Keratinocyte (primary cell): ENCODE data around the gene AIG1. TPM values are rescaled to one million over a fixed set of nuclear protein-coding genes. Genes with fewer than 3 reads are reported as not detected.
A peak's percentile ranks its signal among the peaks of the same experiment; 100 is the strongest.
"Not testable (repeated sequence)": the region's sequence is repeated elsewhere in the genome, so short reads cannot be mapped to it uniquely, and the experiment has no call there.

Source experiments
- DNase-seq: peaks from one replicate; pipeline ENCODE4 v3.0.0-alpha.2; 2011; ENCODE audit warnings: low read depth, missing footprints, low spot score
- FAIRE-seq: peaks from 2 replicates; lab custom pipeline; 2011; peaks lifted over from hg19 to GRCh38; lab: Jason Lieb, UNC
- H2AFZ ChIP-seq: 2 replicates; pipeline ENCODE4 v1.6.0; 2012; ENCODE audit warnings: low read length, control low read depth, inconsistent platforms; ENCODE audit not compliant: control insufficient read depth
- H3K27ac ChIP-seq: 2 replicates; pipeline ENCODE4 v1.5.1; 2011; ENCODE audit warnings: low read length; ENCODE audit not compliant: control insufficient read depth, insufficient read depth
- H3K27me3 ChIP-seq: 3 replicates; pipeline ENCODE4 v1.6.0; 2011; ENCODE audit warnings: low read length; ENCODE audit not compliant: control insufficient read depth, insufficient read depth; ENCODE audit errors: extremely low read depth
- H3K36me3 ChIP-seq, 2 experiments: 2 replicates in 1 of 2; 3 replicates in 1 of 2; pipeline ENCODE4 v1.5.1; 2011; ENCODE audit warnings: low read length in 2 of 2, mild to moderate bottlenecking in 1 of 2; ENCODE audit not compliant: control insufficient read depth in 2 of 2, insufficient read depth in 2 of 2; ENCODE audit errors: extremely low read depth in 1 of 2
- H3K4me1 ChIP-seq: 3 replicates; pipeline ENCODE4 v1.5.1; 2011; ENCODE audit warnings: low read length; ENCODE audit not compliant: control insufficient read depth, insufficient read depth; ENCODE audit errors: extremely low read depth
- H3K4me2 ChIP-seq: 3 replicates; pipeline ENCODE4 v1.6.0; 2011; ENCODE audit warnings: low read depth, low read length; ENCODE audit not compliant: control insufficient read depth, insufficient read depth; ENCODE audit errors: extremely low read depth
- H3K4me3 ChIP-seq, 3 experiments: fragments of 200-600 bp in 1 of 3; sonication (generic) in 1 of 3; 2 replicates in 2 of 3; 3 replicates in 1 of 3; pipeline ENCODE4 v1.5.1; 2011 to 2016; ENCODE audit warnings: low read length in 3 of 3, mild to moderate bottlenecking in 3 of 3, control low read depth in 2 of 3, inconsistent platforms in 1 of 3, low read depth in 1 of 3, mixed read lengths in 1 of 3, mixed run types in 1 of 3, moderate library complexity in 1 of 3; ENCODE audit not compliant: control insufficient read depth in 2 of 3, insufficient read depth in 2 of 3; ENCODE audit errors: extremely low read depth in 1 of 3
- H3K79me2 ChIP-seq: 2 replicates; pipeline ENCODE4 v1.6.0; 2012; ENCODE audit warnings: low read length; ENCODE audit not compliant: control insufficient read depth, insufficient read depth
- H3K9ac ChIP-seq: 3 replicates; pipeline ENCODE4 v1.6.0; 2011; ENCODE audit warnings: low read length; ENCODE audit not compliant: control insufficient read depth, insufficient read depth; ENCODE audit errors: extremely low read depth
- H3K9me1 ChIP-seq: 3 replicates; pipeline ENCODE4 v1.6.0; 2011; ENCODE audit warnings: low read length; ENCODE audit not compliant: control insufficient read depth, insufficient read depth; ENCODE audit errors: extremely low read depth
- H3K9me3 ChIP-seq: 2 replicates; pipeline ENCODE4 v1.5.1; 2012; ENCODE audit warnings: low read depth, low read length; ENCODE audit not compliant: control insufficient read depth
- H4K20me1 ChIP-seq: 3 replicates; pipeline ENCODE4 v1.6.0; 2011; ENCODE audit warnings: low read length; ENCODE audit not compliant: control insufficient read depth, insufficient read depth; ENCODE audit errors: extremely low read depth
- CTCF ChIP-seq, 3 experiments: IDR thresholded peaks in 1 of 3; conservative IDR thresholded peaks in 1 of 3; optimal IDR thresholded peaks in 1 of 3; 2 replicates in 2 of 3; 3 replicates in 1 of 3; pipeline versions ENCODE3 to v1.5.1; 2011; ENCODE audit warnings: low read length in 3 of 3, mild to moderate bottlenecking in 3 of 3, moderate library complexity in 2 of 3, control low read depth in 1 of 3, inconsistent platforms in 1 of 3; ENCODE audit not compliant: insufficient read depth in 2 of 3; ENCODE audit errors: extremely low read depth in 1 of 3
- EZH2 ChIP-seq: IDR thresholded peaks from one replicate; pipeline ENCODE4 v1.6.1; 2012; ENCODE audit warnings: inconsistent platforms, mild to moderate bottlenecking, low read length, moderate library complexity
- dilution Hi-C: fragments of 300-500 bp; cut with MboI; formaldehyde crosslinking; loops from one replicate; pipeline ENCODE4 v1.7.0; 2020; ENCODE audit warnings: low sequenced_read_pairs; ENCODE audit not compliant: extremely low pct_ligation_motif_present
- polyA plus RNA-seq, 5 experiments: library from polyadenylated mRNA; depleted of rRNA in 3 of 5; stranded (reverse) in 3 of 5; stranded (forward) in 1 of 5; unstranded in 1 of 5; fragments of >200 nt; gene quantifications; 1 replicate in 1 of 5; 2 replicates in 3 of 5; 3 replicates in 1 of 5; pipeline versions ENCODE4 v1.2.1 to v1.2.3, GENCODE V29; 2011 to 2012; ENCODE audit warnings: missing spikeins in 2 of 5, low read depth in 1 of 5, low replicate concordance in 1 of 5

AIG1 gene
- polyA plus RNA-seq, 1 donor (not counting 4 experiments of a cell fraction or from before 2014, with no cell fraction given) = 77.1 TPM

GRCh38 chr6:143301188-143301587 lies 240.5 kb downstream of the AIG1 start:
- TF ChIP-seq EZH2 (no peak), CTCF (optimal IDR thresholded peaks at IDR 0.05 in 1 of 3, IDR thresholded peaks at IDR 0.05 in 1 of 3, conservative IDR thresholded peaks at IDR 0.05 in 1 of 3; ENCODE audit: extremely low read depth in 1 of 3, insufficient read depth in 2 of 3, low read length in 3 of 3) (no peak)
- no peaks in the 10 kb centered on the region for H3K27me3 ChIP-seq
- H4K20me1 ChIP-seq = no peaks in the 10 kb centered on the region
- H3K9me1 ChIP-seq = no peaks in the 10 kb centered on the region
- no peak overlapping the region for H3K27ac ChIP-seq
- H3K4me3 ChIP-seq = no peak overlapping the region
- H3K9me3 ChIP-seq = no peaks in the 10 kb centered on the region
- FAIRE-seq = peak; percentile 26
- H2AFZ ChIP-seq = no peak overlapping the region
- no peak overlapping the region for H3K9ac ChIP-seq
- DNase-seq = no peak
- dilution Hi-C loops = no loop called here
- H3K79me2 ChIP-seq = no peaks in the 10 kb centered on the region
- no peaks in the 10 kb centered on the region for H3K36me3 ChIP-seq
- H3K4me2 ChIP-seq = no peak overlapping the region
- H3K4me1 ChIP-seq = no peaks in the 10 kb centered on the region

GRCh38 chr6:143307760-143308159 lies 247.1 kb downstream of the AIG1 start:
- dilution Hi-C loops, FAIRE-seq: not testable (repeated sequence)

GRCh38 chr6:143313163-143313562 lies 252.5 kb downstream of the AIG1 start:
- Histone ChIP-seq H3K27me3 (no peaks in the 10 kb centered on the region), H3K4me1 (no peaks in the 10 kb centered on the region), H3K4me3 (no peak overlapping the region), H3K9ac (no peak overlapping the region), H3K36me3 (no peaks in the 10 kb centered on the region), H4K20me1 (no peaks in the 10 kb centered on the region), H3K9me3 (no peaks in the 10 kb centered on the region), H3K27ac (no peak overlapping the region), H2AFZ (no peak overlapping the region), H3K79me2 (no peaks in the 10 kb centered on the region), H3K4me2 (no peak overlapping the region), H3K9me1 (no peaks in the 10 kb centered on the region)
- dilution Hi-C loops = no loop called here
- no peak for FAIRE-seq
- no peak for DNase-seq
- TF ChIP-seq EZH2 (no peak), CTCF (optimal IDR thresholded peaks at IDR 0.05 in 1 of 3, IDR thresholded peaks at IDR 0.05 in 1 of 3, conservative IDR thresholded peaks at IDR 0.05 in 1 of 3; ENCODE audit: extremely low read depth in 1 of 3, insufficient read depth in 2 of 3, low read length in 3 of 3) (no peak)

More at GRCh38 chr6:143307760-143308159, 247.1 kb downstream of the AIG1 start:
- not testable (repeated sequence) for H3K9me1 ChIP-seq, H3K9me3 ChIP-seq, H3K27ac ChIP-seq, H3K79me2 ChIP-seq, H2AFZ ChIP-seq, H3K27me3 ChIP-seq, H3K9ac ChIP-seq, H3K36me3 ChIP-seq, H3K4me2 ChIP-seq, DNase-seq, H3K4me1 ChIP-seq, H3K4me3 ChIP-seq, H4K20me1 ChIP-seq
